ENCODE data around the gene TOM1L1. TPM values are rescaled to one million over a fixed set of nuclear protein-coding genes. Genes with fewer than 3 reads are reported as not detected.

Gene TOM1L1
- total RNA-seq, 4 donors from 2014 or later, result 28.4 to 41.6 (median 30.0) TPM

GRCh38 chr17:54898576-54898975 is 2.1 kb upstream of the TOM1L1 start:
- Histone ChIP-seq H3K27me3 (peaks cover 8% of the 10 kb centered on the region), H3K9me3 (no peaks in the 10 kb centered on the region), H3K4me3 (no peak overlapping the region), H3K36me3 (no peaks in the 10 kb centered on the region), H3K27ac (no peak overlapping the region), H3K4me1 (peaks cover 0 to 12% (median 4%) of the 10 kb centered on the region in 3 donors)
- TF ChIP-seq POLR2A (IDR thresholded peaks at IDR 0.05) (no peak), EP300 (IDR thresholded peaks at IDR 0.05) (no peak), POLR2AphosphoS5 (IDR thresholded peaks at IDR 0.05) (no peak)
- TF ChIP-seq, protein P1, sequence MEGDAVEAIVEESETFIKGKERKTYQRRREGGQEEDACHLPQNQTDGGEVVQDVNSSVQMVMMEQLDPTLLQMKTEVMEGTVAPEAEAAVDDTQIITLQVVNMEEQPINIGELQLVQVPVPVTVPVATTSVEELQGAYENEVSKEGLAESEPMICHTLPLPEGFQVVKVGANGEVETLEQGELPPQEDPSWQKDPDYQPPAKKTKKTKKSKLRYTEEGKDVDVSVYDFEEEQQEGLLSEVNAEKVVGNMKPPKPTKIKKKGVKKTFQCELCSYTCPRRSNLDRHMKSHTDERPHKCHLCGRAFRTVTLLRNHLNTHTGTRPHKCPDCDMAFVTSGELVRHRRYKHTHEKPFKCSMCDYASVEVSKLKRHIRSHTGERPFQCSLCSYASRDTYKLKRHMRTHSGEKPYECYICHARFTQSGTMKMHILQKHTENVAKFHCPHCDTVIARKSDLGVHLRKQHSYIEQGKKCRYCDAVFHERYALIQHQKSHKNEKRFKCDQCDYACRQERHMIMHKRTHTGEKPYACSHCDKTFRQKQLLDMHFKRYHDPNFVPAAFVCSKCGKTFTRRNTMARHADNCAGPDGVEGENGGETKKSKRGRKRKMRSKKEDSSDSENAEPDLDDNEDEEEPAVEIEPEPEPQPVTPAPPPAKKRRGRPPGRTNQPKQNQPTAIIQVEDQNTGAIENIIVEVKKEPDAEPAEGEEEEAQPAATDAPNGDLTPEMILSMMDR (IDR thresholded peaks at IDR 0.05), result no peak
- no peak for ATAC-seq
- 54 to 58% methylated on average over 2 to 3 of the region's 3 CpGs for WGBS, 2 donors (ENCODE audit: low coverage in 1 of 2)

DNA sequence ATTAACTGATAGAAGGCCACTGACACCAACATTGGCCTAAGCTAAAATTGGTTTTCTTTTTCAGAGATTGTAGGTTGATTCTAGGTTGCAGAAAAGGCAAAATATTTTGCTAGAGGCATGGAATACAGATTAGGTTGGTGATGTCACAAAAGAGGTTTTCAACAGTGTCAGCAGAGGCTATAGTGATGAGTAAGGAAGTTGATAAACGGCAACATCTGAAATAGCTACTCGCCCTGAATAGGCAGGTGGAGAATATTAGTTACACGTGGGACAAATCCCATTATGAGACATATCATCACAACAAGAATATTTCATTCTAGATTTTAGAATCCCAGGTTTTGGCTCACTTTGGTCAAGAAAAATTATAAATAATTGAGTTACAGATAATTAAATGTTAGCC is 1.5 kb upstream of the TOM1L1 start:
- H3K36me3 ChIP-seq, result no peaks in the 10 kb centered on the region
- H3K27me3 ChIP-seq, result peaks cover 8% of the 10 kb centered on the region
- H3K27ac ChIP-seq, result no peak overlapping the region
- H3K9me3 ChIP-seq, result no peaks in the 10 kb centered on the region
- WGBS, 2 donors (ENCODE audit: low coverage in 1 of 2), result 71% methylated on average over 3 of the region's 3 CpGs; no CpG with 5 or more reads in 1 of the 2 donors
- H3K4me1 ChIP-seq, result peaks cover 0 to 12% (median 4%) of the 10 kb centered on the region in 3 donors
- no peak for ATAC-seq
- no peak overlapping the region for H3K4me3 ChIP-seq
- TF ChIP-seq, protein P1 (IDR thresholded peaks at IDR 0.05), result no peak
- TF ChIP-seq EP300 (IDR thresholded peaks at IDR 0.05) (no peak), POLR2A (IDR thresholded peaks at IDR 0.05) (no peak), POLR2AphosphoS5 (IDR thresholded peaks at IDR 0.05) (no peak)

GRCh38 chr17:54899721-54900456 is 763 bp upstream of the TOM1L1 start:
- Histone ChIP-seq H3K4me3 (peak overlapping the region; percentile 56 to 62), H3K9me3 (no peaks in the 10 kb centered on the region), H3K4me1 (peaks cover 0 to 12% (median 4%) of the 10 kb centered on the region in 3 donors), H3K27me3 (peaks cover 8% of the 10 kb centered on the region), H3K36me3 (no peaks in the 10 kb centered on the region), H3K27ac (peak overlapping the region in 1 of 4 donors; percentile 74)
- no peak for TF ChIP-seq POLR2AphosphoS5 (IDR thresholded peaks at IDR 0.05)
- TF ChIP-seq, protein P1 (IDR thresholded peaks at IDR 0.05), result no peak
- TF ChIP-seq EP300 (IDR thresholded peaks at IDR 0.05), result no peak
- no peak for TF ChIP-seq POLR2A (IDR thresholded peaks at IDR 0.05)
- WGBS, 2 donors (ENCODE audit: low coverage in 1 of 2), result 14 to 19% methylated on average over 9 to 16 of the region's 18 CpGs
- no peak for ATAC-seq

GRCh38 chr17:54901230-54901822 is 674 bp downstream of the TOM1L1 start:
- Histone ChIP-seq H3K4me1 (peaks cover 0 to 12% (median 4%) of the 10 kb centered on the region in 3 donors), H3K4me3 (peak overlapping the region; percentile 56 to 62), H3K9me3 (no peaks in the 10 kb centered on the region), H3K36me3 (peaks cover 0 to 9% of the 10 kb centered on the region in 2 donors), H3K27me3 (peaks cover 8% of the 10 kb centered on the region), H3K27ac (peak overlapping the region in 3 of 4 donors; percentile 45 to 74 (median 63))
- peak; percentile 18 for TF ChIP-seq POLR2AphosphoS5 (IDR thresholded peaks at IDR 0.05)
- TF ChIP-seq, protein P1 (IDR thresholded peaks at IDR 0.05), result no peak
- no peak for ATAC-seq
- WGBS, 2 donors (ENCODE audit: low coverage in 1 of 2), result 37 to 54% methylated on average over 8 to 9 of the region's 9 CpGs

All from gastroesophageal sphincter (tissue), 4 donors.